GM21786 (cell line): ENCODE measurements around the gene ARL5C.

ENCODE experiments used
- ATAC-seq: cut with Tn5 transposase; IDR thresholded peaks from one replicate; pipeline ENCODE4 v1.9.1; 2021; ENCODE audit not compliant: unreplicated experiment

Gene ARL5C

GRCh38 chr17:39165841-39166349 is at the start of gene ARL5C:
ARL5C (minus strand) TSS chr17:39166161; CDS start chr17:39165760, 401 bp downstream.
- no peak for ATAC-seq

GRCh38 chr17:39213852-39214251 is 47.9 kb upstream of the ARL5C start:
- no peak for ATAC-seq

GRCh38 chr17:39212841-39213480 is 47.0 kb upstream of the ARL5C start:
- no peak for ATAC-seq

GRCh38 chr17:39212195-39212810 is 46.3 kb upstream of the ARL5C start:
- no peak for ATAC-seq

- no peak for ATAC-seq
These were observed 44.1 kb upstream of the ARL5C start for GRCh38 chr17:39210093-39210434.

GRCh38 chr17:39209317-39210092 is 43.5 kb upstream of the ARL5C start:
- ATAC-seq: no peak

GRCh38 chr17:39208893-39209292 is 42.9 kb upstream of the ARL5C start:
- ATAC-seq: peak; percentile 46

GRCh38 chr17:39208136-39208535 is 42.2 kb upstream of the ARL5C start:
- no peak for ATAC-seq

- ATAC-seq: no peak
These were observed 39.2 kb upstream of the ARL5C start for GRCh38 chr17:39205112-39205526.

GRCh38 chr17:39204245-39204644 is 38.3 kb upstream of the ARL5C start:
- no peak for ATAC-seq

GRCh38 chr17:39200957-39201510 is 35.1 kb upstream of the ARL5C start:
- ATAC-seq: no peak

- ATAC-seq: peak; percentile 51
These were observed 34.3 kb upstream of the ARL5C start, which contains the start of gene RPL19 for GRCh38 chr17:39200070-39200879. RPL19 (plus strand) TSS chr17:39200283; CDS start chr17:39200345, 62 bp downstream.

GRCh38 chr17:39199820-39200069 is 33.8 kb upstream of the ARL5C start:
- peak; percentile 48 for ATAC-seq

GRCh38 chr17:39198186-39198566 is 32.2 kb upstream of the ARL5C start:
- no peak for ATAC-seq

GRCh38 chr17:39197380-39198185 is 31.6 kb upstream of the ARL5C start, which contains the start of gene CACNB1:
CACNB1 (minus strand) TSS chr17:39197669; CDS start chr17:39197495, 174 bp downstream.
- ATAC-seq: no peak

GRCh38 chr17:39196808-39197291 is 30.9 kb upstream of the ARL5C start:
- ATAC-seq: no peak

- no peak for ATAC-seq
These were observed 30.4 kb upstream of the ARL5C start for GRCh38 chr17:39196241-39196807.

- no peak for ATAC-seq
These were observed 29.7 kb upstream of the ARL5C start for GRCh38 chr17:39195568-39196160.

GRCh38 chr17:39194985-39195524 is 29.1 kb upstream of the ARL5C start:
- ATAC-seq: no peak
